IPS-20b (cell line): Measurements from ENCODE around the gene PAPLN.
"Not testable (repeated sequence)": the region's sequence is repeated elsewhere in the genome, so short reads cannot be mapped to it uniquely, and the experiment has no call there.

Source experiments
- H3K27ac ChIP-seq: one replicate; pipeline ENCODE4 v1.5.1; 2013; ENCODE audit warnings: low read length
- H3K27me3 ChIP-seq: 2 replicates; pipeline ENCODE4 v1.6.1; 2013; ENCODE audit warnings: mild to moderate bottlenecking, low read length, inconsistent platforms; ENCODE audit not compliant: insufficient read depth
- H3K36me3 ChIP-seq: 2 replicates; pipeline ENCODE4 v1.6.1; 2013; ENCODE audit warnings: low read depth, mild to moderate bottlenecking, inconsistent platforms, low read length, moderate library complexity; ENCODE audit not compliant: insufficient read depth
- H3K4me1 ChIP-seq: 2 replicates; pipeline ENCODE4 v1.6.1; 2013; ENCODE audit warnings: mild to moderate bottlenecking, control low read depth, inconsistent platforms, low read length, moderate library complexity; ENCODE audit not compliant: insufficient read depth
- H3K4me3 ChIP-seq: 2 replicates; pipeline ENCODE4 v1.5.1; 2013; ENCODE audit warnings: mild to moderate bottlenecking, low read length, inconsistent platforms
- H3K9ac ChIP-seq: 2 replicates; pipeline ENCODE4 v1.6.1; 2013; ENCODE audit warnings: low read depth, mild to moderate bottlenecking, inconsistent platforms, low read length, moderate library complexity
- H3K9me3 ChIP-seq: 2 replicates; pipeline ENCODE4 v1.6.1; 2013; ENCODE audit warnings: mild to moderate bottlenecking, low read depth, low read length, inconsistent platforms; ENCODE audit not compliant: insufficient read depth

Gene PAPLN

DNA sequence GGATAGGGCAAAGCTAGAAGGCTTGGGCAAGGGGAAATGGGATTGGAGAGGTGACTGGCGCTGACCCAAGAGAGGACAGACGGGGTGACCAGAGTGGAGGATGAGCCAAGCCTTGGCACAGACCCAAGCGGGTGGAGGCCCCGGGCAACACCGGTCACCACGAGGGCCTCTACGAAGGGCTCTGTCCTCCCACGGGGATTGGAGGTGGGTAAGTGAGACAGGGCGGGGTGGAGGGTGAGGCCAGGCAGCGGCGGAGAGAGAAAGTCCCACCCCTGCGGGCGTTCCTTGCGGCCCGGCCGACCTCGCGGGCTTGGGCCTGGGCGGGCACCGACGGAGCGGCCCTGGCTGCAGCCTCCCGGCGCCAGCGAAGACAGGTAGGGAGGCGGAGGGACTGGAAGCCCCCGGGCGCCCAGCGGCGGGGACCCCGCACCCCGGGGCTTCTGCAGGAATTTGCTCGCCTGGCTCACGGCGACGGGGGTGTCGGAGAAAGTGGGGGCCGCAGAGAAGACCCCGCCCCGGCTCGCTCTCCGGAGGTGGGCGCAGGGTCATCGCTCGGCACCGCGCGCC lies at the start of gene PAPLN:
Gene PAPLN (plus strand): TSS at position 288 of the 567 bp plus-strand sequence. CDS start 2,273 bp downstream, outside the sequence.
- Histone ChIP-seq H3K4me3 (peak within 1 kb of the TSS; percentile 68), H3K27ac (no peak within 1 kb of the TSS), H3K36me3 (no peaks in the 10 kb centered on the region), H3K9ac (peak within 1 kb of the TSS; percentile 56; the same call in 1 of the 2 replicates), H3K27me3 (peaks cover 59% of the 10 kb centered on the region), H3K9me3 (no peaks in the 10 kb centered on the region), H3K4me1 (peaks cover 49% of the 10 kb centered on the region)

DNA sequence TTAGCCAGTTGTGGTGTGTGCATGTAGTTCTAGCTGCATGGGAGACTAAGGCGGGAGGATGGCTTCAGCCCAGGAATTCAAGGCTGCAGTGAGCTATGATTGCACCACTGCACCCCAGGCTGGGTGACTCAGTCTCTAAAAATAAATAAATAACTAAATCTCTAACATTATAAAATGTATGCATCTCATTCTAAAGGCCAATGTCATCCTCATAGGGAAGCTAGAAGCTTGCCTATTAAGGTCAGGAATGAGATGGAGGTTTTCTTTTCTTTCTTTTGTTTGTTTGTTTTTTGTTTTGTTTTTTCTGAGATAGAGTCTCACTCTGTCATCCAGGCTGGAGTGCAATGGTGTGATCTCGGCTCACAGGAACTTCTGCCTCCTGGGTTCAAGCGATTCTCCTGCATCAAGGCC lies 48.8 kb upstream of the PAPLN start:
- Histone ChIP-seq H3K9ac (no peak overlapping the region), H3K27me3 (no peaks in the 10 kb centered on the region), H3K36me3 (peaks cover 31% of the 10 kb centered on the region), H3K4me1 (no peaks in the 10 kb centered on the region), H3K4me3 (no peak overlapping the region), H3K27ac (no peak overlapping the region), H3K9me3 (no peaks in the 10 kb centered on the region)

GRCh38 chr14:73189651-73190050 lies 47.7 kb upstream of the PAPLN start:
- Histone ChIP-seq H3K9me3 (no peaks in the 10 kb centered on the region), H3K9ac (no peak overlapping the region), H3K27me3 (no peaks in the 10 kb centered on the region), H3K4me3 (no peak overlapping the region), H3K36me3 (peaks cover 38% of the 10 kb centered on the region), H3K4me1 (no peaks in the 10 kb centered on the region), H3K27ac (no peak overlapping the region)

DNA sequence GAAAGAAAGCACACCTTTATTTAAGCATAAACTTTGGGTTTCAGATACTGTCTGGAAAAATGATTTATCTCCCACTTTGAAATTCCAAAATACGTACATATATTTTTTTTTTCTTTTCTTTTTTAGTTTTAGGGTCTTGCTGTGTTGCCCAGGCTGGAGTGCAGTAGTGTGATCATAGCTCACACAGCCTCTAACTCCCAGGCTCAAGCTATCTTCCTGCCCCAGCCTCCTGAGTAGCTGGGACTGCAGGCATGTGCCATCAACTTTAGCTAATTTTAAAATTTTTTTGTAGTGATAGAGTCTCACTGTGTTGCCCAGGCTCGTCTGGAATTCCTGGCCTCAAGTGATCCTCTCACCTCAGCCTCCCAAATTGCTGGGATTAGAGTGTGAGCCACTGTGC lies 45.9 kb upstream of the PAPLN start:
- Histone ChIP-seq H3K27ac (no peak overlapping the region), H3K4me3 (no peak overlapping the region), H3K36me3 (peaks cover 47% of the 10 kb centered on the region), H3K9ac (no peak overlapping the region), H3K9me3 (no peaks in the 10 kb centered on the region), H3K27me3 (no peaks in the 10 kb centered on the region), H3K4me1 (no peaks in the 10 kb centered on the region)

GRCh38 chr14:73194306-73194705 lies 43.0 kb upstream of the PAPLN start:
- H3K9me3 ChIP-seq, H3K4me3 ChIP-seq, H3K9ac ChIP-seq, H3K27me3 ChIP-seq, H3K27ac ChIP-seq: not testable (repeated sequence)
- Histone ChIP-seq H3K36me3 (peaks cover 31% of the 10 kb centered on the region), H3K4me1 (peaks cover 13% of the 10 kb centered on the region)

- H3K4me3 ChIP-seq: 0 out of 2 replicates have a peak overlapping the region, but pooled peaks have one; percentile 3
- no peaks in the 10 kb centered on the region for H3K27me3 ChIP-seq
- H3K4me1 ChIP-seq: peaks cover 13% of the 10 kb centered on the region
- peaks cover 27% of the 10 kb centered on the region for H3K36me3 ChIP-seq
- H3K27ac ChIP-seq: peak overlapping the region; percentile 13
- no peak overlapping the region for H3K9ac ChIP-seq
- no peaks in the 10 kb centered on the region for H3K9me3 ChIP-seq
Measured at GRCh38 chr14:73198253-73198652, 39.1 kb upstream of the PAPLN start.

GRCh38 chr14:73203527-73203926 lies 33.8 kb upstream of the PAPLN start:
- Histone ChIP-seq H3K9ac (no peak overlapping the region), H3K4me3 (no peak overlapping the region), H3K27ac (no peak overlapping the region), H3K9me3 (no peaks in the 10 kb centered on the region), H3K27me3 (no peaks in the 10 kb centered on the region), H3K36me3 (peaks cover 44% of the 10 kb centered on the region), H3K4me1 (peaks cover 5% of the 10 kb centered on the region)

GRCh38 chr14:73207615-73208014 lies 29.7 kb upstream of the PAPLN start:
- Histone ChIP-seq H3K27me3 (no peaks in the 10 kb centered on the region), H3K36me3 (peaks cover 62% of the 10 kb centered on the region), H3K9me3 (no peaks in the 10 kb centered on the region), H3K9ac (no peak overlapping the region), H3K4me1 (no peaks in the 10 kb centered on the region), H3K27ac (no peak overlapping the region), H3K4me3 (no peak overlapping the region)

DNA sequence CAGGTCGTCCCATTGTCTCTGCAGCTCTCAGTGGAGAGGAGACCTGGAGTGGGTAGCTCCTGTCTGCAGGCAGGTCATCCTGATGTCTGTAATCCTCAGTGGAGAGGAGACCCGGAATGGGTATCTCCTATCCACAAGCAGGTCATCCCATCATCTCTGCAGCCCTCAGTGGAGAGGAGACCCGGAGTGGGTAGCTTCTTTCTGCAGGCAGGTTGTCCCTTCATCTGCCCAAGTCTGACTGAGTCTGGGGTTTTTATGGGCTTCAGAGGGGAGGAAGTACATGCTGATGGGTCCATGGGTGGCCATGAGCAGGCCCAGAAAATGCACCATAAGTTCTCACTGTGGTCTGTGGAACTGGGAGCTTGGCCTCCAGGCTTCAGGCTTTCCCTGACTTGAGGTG lies 28.9 kb upstream of the PAPLN start:
- no peaks in the 10 kb centered on the region for H3K27me3 ChIP-seq
- no peak overlapping the region for H3K9ac ChIP-seq
- H3K4me3 ChIP-seq: no peak overlapping the region
- no peak overlapping the region for H3K27ac ChIP-seq
- H3K36me3 ChIP-seq: peaks cover 68% of the 10 kb centered on the region
- no peaks in the 10 kb centered on the region for H3K4me1 ChIP-seq
- H3K9me3 ChIP-seq: no peaks in the 10 kb centered on the region

DNA sequence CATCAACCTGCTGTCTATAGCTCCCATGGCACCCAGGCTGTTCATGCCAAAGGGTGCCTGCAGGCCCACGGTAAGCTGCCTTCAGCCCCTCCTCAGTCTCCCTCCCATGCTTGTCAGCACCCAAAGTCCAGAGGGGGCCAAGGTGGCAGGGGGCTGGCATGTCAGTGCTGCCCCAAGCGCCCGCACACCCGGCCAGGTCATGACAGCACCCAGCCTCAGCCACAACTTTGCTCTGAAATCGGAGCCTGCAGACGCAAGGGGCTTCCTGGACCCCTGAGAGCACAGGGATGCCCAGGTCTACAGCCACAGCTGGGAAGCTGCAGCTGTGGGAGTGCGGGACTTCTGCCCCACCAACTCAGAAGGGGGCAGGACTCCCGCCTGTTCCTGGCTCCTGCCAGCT lies 28.5 kb upstream of the PAPLN start:
- Histone ChIP-seq H3K4me3 (no peak overlapping the region), H3K27me3 (no peaks in the 10 kb centered on the region), H3K36me3 (peaks cover 70% of the 10 kb centered on the region), H3K9ac (no peak overlapping the region), H3K9me3 (no peaks in the 10 kb centered on the region), H3K4me1 (no peaks in the 10 kb centered on the region), H3K27ac (no peak overlapping the region)

GRCh38 chr14:73209953-73210352 lies 27.4 kb upstream of the PAPLN start:
- H3K9me3 ChIP-seq: no peaks in the 10 kb centered on the region
- H3K4me3 ChIP-seq: no peak overlapping the region
- no peaks in the 10 kb centered on the region for H3K4me1 ChIP-seq
- H3K27ac ChIP-seq: no peak overlapping the region
- peaks cover 68% of the 10 kb centered on the region for H3K36me3 ChIP-seq
- H3K27me3 ChIP-seq: no peaks in the 10 kb centered on the region
- H3K9ac ChIP-seq: no peak overlapping the region

- Histone ChIP-seq H3K27ac (no peak overlapping the region), H3K27me3 (no peaks in the 10 kb centered on the region), H3K36me3 (peaks cover 61% of the 10 kb centered on the region), H3K9ac (no peak overlapping the region), H3K4me1 (no peaks in the 10 kb centered on the region), H3K9me3 (no peaks in the 10 kb centered on the region), H3K4me3 (no peak overlapping the region)
Measured at GRCh38 chr14:73211251-73212040, 25.9 kb upstream of the PAPLN start.
